HK-2 (cell line): Measurements from ENCODE around the gene PBX1.
A peak's percentile ranks its signal among the peaks of the same experiment; 100 is the strongest.

ENCODE experiments used
- DNase-seq: peaks from one replicate; pipeline ENCODE4 v3.0.0-alpha.2; 2018; ENCODE audit not compliant: unreplicated experiment

Gene PBX1

GRCh38 chr1:164779376-164779775 lies 220.4 kb downstream of the PBX1 start:
- no peak for DNase-seq

GRCh38 chr1:164780111-164780812 lies 221.3 kb downstream of the PBX1 start:
- no peak for DNase-seq

- no peak for DNase-seq
Measured at GRCh38 chr1:164780863-164781262, 221.9 kb downstream of the PBX1 start.

GRCh38 chr1:164781972-164782371 lies 223.0 kb downstream of the PBX1 start:
- no peak for DNase-seq

GRCh38 chr1:164783778-164784555 lies 225.0 kb downstream of the PBX1 start:
- no peak for DNase-seq

GRCh38 chr1:164784960-164785359 lies 226.0 kb downstream of the PBX1 start:
- no peak for DNase-seq

GRCh38 chr1:164785841-164786534 lies 227.0 kb downstream of the PBX1 start:
- no peak for DNase-seq

- peak; percentile 73 for DNase-seq
Measured at GRCh38 chr1:164786980-164787833, 228.2 kb downstream of the PBX1 start.

- DNase-seq, result no peak
Measured at GRCh38 chr1:164787834-164788231, 228.8 kb downstream of the PBX1 start.

- DNase-seq, result no peak
Measured at GRCh38 chr1:164790081-164790480, 231.1 kb downstream of the PBX1 start.

- no peak for DNase-seq
Measured at GRCh38 chr1:164792410-164793004, 233.5 kb downstream of the PBX1 start.

- no peak for DNase-seq
Measured at GRCh38 chr1:164794356-164794755, 235.4 kb downstream of the PBX1 start.

- no peak for DNase-seq
Measured at GRCh38 chr1:164796916-164797315, 237.9 kb downstream of the PBX1 start.

GRCh38 chr1:164801246-164801731 lies 242.3 kb downstream of the PBX1 start:
- DNase-seq, result no peak

- no peak for DNase-seq
Measured at GRCh38 chr1:164801791-164802502, 243.0 kb downstream of the PBX1 start.

GRCh38 chr1:164802529-164803282 lies 243.7 kb downstream of the PBX1 start:
- no peak for DNase-seq

GRCh38 chr1:164803366-164803765 lies 244.4 kb downstream of the PBX1 start:
- DNase-seq, result no peak

- no peak for DNase-seq
Measured at GRCh38 chr1:164804366-164804765, 245.4 kb downstream of the PBX1 start.

- no peak for DNase-seq
Measured at GRCh38 chr1:164805399-164805798, 246.4 kb downstream of the PBX1 start.

GRCh38 chr1:164806531-164806930 lies 247.5 kb downstream of the PBX1 start:
- no peak for DNase-seq
